OCI-M2 (cell line): ENCODE results near the gene PIP5K1C.

ENCODE experiments used
- DNase-seq: peaks from one replicate; lab custom pipeline; 2025; ENCODE audit not compliant: unreplicated experiment; lab: John Stamatoyannopoulos, UW

Gene PIP5K1C, protein sequence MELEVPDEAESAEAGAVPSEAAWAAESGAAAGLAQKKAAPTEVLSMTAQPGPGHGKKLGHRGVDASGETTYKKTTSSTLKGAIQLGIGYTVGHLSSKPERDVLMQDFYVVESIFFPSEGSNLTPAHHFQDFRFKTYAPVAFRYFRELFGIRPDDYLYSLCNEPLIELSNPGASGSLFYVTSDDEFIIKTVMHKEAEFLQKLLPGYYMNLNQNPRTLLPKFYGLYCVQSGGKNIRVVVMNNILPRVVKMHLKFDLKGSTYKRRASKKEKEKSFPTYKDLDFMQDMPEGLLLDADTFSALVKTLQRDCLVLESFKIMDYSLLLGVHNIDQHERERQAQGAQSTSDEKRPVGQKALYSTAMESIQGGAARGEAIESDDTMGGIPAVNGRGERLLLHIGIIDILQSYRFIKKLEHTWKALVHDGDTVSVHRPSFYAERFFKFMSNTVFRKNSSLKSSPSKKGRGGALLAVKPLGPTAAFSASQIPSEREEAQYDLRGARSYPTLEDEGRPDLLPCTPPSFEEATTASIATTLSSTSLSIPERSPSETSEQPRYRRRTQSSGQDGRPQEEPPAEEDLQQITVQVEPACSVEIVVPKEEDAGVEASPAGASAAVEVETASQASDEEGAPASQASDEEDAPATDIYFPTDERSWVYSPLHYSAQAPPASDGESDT

DNA sequence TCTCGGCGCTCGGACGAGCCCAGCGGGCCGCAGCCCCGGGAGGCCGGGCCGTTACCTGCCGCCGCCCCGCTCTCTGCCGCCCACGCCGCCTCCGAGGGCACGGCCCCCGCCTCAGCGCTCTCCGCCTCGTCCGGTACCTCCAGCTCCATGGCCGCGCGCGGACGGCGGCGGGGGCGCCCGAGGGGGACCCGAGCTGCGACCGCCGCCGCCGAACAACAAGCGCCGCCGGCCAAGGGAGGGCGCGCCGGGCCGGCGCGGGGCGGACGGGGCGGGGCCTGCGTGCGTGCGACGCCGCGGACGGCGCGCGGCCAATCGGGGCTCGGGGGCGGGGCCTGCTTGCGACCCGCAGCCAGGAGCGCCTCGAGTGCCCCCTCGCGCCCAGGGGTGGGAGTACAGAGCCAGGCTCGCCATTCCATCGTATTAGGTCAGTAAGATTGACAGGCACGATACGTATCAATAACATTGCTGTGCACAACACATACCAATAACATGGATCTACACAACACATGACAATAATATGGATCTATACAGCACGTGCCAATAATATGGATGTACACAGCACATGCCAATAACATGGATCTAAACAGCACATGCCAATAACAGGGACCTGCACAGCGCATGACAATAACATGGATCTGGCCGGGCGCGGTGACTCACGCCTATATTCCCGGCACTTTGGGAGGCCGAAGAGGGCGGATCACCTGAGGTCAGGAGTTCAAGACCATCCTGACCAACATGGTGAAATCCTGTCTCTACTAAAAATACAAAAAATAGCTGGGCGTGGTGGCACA lies at the start of gene PIP5K1C:
PIP5K1C (minus strand) TSS at position 227 of the 791 bp plus-strand sequence; CDS start at position 149, 78 bp downstream.
- DNase-seq: peak; percentile 28

DNA sequence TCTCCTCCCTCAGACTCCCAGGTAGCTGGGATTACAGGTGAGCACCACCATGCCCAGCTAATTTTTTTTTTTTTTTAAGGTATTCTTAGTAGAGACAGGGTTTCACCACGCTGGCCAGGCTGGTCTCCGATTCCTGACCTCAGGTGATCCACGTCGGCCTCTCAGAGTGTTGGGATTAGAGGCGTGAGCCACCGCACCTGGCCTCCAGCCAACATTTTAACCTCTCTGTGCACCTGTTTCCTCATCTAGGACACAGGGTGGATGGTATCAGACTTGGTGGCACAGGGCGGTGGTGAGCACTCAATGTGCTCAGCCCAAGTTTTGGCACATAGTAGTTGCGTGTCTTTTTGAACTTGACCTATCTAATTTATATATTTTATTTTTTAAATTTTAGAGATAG lies 48.7 kb upstream of the PIP5K1C start:
- no peak for DNase-seq

DNA sequence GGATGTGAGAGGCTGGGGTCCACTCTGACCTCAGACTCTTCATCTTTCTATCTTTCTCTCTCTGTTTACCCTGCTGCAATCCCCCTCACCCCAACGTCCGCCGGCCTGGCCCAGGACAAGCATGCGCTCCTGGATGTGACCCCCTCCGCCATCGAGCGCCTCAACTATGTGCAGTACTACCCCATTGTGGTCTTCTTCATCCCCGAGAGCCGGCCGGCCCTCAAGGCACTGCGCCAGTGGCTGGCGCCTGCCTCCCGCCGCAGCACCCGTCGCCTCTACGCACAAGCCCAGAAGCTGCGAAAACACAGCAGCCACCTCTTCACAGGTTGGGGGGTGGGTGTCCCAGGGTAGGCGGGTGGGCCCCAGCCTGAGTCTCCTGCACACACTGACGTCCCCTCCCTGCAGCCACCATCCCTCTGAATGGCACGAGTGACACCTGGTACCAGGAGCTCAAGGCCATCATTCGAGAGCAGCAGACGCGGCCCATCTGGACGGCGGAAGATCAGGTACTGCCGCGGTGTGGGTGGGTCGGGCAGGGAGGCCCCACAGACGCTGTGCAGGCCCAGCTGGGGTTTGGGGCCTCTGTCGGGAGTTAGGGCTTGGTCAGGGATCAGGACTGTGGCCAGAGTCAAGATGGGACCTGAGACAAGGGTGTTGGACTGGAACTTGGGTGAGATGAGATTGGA lies 46.2 kb upstream of the PIP5K1C start:
- DNase-seq: no peak

DNA sequence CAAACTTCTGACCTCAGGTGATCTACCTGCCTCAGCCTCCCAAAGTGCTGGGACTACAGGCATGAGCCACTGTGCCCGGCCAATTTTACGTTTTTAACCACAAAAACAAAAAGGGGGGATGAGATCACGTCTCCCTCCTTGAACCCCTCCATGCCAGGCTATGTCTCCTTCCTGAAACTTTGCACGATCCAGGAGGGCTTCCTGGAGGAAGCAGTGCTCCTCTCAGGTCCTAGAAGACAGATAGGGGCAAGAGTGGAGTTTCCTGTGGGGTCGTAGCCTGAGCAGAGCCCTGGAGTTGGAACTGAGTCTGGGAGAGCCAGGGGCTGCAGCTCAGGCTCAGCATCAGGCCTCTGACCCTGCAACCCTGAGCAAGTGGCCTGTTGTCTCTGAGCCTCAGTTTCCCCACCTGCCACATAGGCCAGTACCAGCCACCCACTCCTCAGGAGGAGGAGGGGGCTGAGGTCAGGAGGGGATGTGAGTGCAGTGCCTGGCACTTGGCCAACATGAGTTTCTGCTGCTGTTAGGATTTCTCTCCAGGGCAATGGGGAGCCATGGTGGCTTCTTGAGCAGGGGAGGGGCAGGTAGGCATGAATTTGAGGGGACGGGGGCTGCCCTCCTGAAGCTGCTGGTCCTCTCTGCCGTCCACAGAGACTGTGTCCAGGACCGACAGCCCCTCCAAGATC lies 45.2 kb upstream of the PIP5K1C start:
- DNase-seq: no peak

DNA sequence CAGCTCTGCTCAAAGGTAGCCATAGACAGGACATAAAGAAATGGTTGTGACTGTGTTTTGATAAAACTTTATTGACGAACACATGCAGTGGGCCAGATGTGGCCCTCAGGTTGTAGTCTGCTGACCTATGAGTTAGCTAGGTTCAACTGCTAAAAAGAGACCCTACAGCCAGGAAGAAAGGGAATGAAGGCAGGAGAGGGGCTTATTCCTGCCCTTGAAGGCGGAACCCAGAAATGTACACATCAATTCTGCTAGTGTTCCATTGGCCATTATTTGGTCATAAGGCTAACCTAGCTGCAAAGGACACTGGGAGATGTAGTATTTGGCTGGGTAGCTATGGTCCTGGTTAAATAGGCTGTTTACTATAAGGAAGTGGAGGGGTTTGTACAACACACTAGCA lies 43.2 kb upstream of the PIP5K1C start:
- DNase-seq: no peak

DNA sequence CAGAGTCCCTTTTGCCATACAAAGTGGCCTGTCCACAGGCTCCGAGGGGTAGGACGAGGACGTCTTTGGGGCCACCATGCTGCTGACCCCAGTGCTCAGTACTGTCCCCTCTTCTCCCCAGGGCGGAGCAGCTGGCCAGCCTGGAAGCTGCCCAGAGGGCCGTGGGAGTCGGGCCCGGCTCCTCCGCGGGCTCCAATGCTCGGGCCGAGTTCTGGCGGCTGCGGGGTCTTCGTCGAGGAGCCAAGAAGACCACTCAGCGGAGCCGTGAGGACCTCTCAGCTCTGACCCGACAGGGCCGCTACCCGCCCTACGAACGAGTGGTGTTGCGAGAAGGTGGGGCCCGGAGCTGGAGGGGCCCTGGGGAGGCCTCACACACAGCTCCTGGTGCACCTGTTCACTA lies 40.2 kb upstream of the PIP5K1C start:
- no peak for DNase-seq

DNA sequence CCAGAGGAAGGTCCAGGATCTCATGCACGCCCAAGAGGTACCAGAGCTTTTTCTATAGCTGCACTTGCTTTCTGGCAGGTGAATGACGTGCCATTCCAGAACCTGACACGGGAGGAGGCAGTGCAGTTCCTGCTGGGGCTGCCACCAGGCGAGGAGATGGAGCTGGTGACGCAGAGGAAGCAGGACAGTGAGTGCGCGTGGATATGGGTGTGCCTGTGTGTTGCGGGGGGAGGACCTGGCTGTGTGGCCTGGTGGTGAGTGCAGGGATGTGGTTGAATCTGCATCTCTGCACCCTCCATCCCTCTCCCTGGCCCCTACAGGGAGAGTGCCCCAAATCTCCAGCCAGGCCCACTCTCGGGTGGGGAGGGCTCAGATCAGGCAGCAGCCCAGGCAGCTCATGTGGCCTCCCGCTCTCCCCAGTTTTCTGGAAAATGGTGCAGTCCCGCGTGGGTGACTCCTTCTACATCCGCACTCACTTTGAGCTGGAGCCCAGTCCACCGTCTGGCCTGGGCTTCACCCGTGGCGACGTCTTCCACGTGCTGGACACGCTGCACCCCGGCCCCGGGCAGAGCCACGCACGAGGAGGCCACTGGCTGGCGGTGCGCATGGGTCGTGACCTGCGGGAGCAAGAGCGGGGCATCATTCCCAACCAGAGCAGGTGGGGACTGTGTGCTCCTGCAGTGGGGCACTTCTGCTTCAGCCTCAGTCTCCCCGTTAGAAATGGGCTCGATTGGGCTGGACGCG lies 38.4 kb upstream of the PIP5K1C start:
- no peak for DNase-seq

DNA sequence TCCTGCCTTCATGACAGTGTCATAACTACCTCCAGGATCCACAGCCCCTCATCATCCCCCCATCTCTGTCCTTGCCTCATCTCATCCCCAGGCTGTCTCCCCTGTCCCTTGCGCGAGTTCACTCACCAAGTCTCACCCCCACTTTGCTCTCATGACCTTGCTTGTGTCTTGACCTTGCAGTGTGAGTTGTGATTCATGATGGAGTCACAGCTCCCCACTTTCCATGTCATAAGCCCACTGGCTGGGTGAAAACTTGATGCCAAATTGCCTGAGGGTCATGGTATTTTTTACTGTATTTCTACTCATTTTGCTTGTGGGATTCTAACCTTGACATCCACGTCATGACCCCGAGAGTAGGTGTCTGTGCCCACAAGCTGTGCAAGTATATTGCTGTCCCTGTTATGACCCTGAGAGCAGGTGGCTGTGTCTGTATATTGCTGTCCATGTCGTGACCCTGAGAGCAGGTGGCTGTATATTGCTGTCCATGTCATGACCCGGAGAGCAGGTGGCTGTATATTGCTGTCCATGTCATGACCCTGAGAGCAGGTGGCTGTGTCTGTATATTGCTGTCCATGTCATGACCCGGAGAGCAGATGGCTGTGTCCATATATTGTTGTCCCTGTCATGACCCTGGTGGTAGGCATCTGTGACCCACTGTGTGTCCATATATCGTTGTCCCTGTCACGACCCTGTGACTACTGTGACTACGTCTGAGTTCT lies 37.4 kb upstream of the PIP5K1C start:
- no peak for DNase-seq

DNA sequence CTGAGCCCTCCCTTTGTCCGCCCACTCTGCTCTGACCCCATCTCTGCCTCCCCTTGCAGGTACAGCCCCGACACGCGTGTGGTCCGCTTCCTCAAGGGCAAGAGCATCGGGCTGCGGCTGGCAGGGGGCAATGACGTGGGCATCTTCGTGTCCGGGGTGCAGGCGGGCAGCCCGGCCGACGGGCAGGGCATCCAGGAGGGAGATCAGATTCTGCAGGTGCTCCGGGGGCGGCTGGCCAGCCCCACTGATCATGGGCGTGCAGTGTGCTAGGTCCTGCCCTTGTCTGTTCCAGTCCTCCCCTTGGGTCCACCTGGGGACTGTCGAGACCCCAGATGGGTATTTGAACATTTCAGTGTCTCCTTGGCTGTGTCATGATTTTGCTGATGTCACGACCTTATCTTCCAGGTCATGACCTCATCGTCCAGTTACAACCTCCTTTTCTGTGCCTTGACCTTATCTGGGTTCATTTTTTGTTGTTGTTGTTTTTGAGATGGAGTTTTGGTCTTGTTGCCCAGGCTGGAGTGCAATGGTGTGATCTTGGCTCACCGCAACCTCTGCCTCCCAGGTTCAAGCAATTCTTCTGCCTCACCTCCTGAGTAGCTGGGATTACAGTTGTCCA lies 35.9 kb upstream of the PIP5K1C start:
- no peak for DNase-seq

DNA sequence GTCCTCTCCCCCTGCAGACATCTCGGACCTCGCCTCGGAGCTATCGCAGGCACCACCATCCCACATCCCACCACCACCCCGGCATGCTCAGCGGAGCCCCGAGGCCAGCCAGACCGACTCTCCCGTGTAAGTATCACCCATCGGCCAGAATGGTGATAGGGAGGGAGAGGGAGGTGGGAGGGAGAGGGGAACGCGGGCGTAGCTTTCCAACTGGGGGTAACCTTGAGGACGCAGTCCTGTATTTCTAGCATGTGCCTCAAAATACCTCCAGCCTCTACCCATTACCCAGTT lies 34.0 kb upstream of the PIP5K1C start:
- DNase-seq: no peak

DNA sequence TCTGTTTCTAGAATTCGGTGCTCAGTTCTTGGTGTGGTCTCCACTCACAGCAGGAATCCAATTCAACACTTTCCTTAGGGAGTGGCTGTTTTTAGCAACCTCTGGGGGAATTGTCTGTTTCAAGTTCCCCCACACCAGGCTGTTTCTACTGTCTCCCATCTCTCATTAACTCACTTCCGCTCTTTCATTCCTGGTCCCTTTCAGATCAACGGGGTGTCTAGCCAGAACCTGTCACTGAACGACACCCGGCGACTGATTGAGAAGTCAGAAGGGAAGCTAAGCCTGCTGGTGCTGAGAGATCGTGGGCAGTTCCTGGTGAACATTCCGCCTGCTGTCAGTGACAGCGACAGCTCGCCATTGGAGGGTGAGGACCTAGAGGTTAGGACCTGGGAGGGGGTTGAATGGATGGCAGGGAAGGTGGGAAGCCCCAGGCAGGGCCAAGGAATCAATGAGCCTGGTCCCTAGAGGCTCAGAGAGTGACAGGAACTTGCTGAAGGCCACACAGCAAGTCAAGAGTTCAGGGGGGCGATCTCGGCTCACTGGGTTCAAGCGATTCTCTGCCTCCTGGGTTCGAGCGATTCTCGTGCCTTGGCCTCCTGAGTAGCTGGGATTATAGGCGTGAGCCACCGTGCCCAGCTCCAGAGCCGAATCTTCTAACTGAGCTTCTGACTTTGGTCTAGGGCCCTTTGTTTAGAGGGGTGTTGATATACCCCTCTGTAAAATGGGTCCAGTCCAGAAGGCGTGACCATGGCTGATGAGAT lies 33.5 kb upstream of the PIP5K1C start:
- no peak for DNase-seq

DNA sequence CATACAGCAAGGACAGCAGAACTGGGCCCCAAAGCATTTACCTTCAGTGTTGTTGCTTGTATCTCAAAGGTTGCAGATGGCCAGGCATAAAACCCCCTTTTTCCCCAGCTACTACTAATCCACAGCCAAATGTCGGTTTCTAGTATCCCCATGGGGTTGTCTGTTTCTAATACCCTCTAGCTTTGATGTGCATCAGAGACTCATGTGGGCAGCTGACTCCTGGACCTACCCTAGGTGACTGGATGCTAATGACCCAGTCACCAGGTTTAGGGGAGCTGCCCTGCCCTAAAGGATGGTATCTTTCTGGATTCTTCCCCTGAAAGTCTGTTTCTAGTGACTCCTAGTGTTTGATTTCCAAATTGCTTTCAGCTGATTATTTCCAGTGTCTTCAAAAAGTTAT lies 31.8 kb upstream of the PIP5K1C start:
- no peak for DNase-seq

DNA sequence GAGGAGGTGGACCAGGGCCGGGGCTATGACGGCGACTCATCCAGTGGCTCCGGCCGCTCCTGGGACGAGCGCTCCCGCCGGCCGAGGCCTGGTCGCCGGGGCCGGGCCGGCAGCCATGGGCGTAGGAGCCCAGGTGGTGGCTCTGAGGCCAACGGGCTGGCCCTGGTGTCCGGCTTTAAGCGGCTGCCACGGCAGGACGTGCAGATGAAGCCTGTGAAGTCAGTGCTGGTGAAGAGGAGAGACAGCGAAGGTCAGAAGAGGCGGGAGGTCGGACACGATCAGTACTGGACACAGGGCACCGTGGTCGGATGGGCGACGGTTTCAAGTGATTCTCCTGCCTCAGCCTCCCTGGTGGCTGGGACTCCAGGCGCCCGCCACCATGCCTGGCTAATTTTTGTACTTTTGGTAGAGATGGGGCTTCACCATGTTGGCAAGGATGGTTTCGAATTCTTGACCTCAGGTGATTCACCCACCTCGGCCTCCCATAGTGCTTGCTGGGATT lies 30.2 kb upstream of the PIP5K1C start:
- DNase-seq: no peak

DNA sequence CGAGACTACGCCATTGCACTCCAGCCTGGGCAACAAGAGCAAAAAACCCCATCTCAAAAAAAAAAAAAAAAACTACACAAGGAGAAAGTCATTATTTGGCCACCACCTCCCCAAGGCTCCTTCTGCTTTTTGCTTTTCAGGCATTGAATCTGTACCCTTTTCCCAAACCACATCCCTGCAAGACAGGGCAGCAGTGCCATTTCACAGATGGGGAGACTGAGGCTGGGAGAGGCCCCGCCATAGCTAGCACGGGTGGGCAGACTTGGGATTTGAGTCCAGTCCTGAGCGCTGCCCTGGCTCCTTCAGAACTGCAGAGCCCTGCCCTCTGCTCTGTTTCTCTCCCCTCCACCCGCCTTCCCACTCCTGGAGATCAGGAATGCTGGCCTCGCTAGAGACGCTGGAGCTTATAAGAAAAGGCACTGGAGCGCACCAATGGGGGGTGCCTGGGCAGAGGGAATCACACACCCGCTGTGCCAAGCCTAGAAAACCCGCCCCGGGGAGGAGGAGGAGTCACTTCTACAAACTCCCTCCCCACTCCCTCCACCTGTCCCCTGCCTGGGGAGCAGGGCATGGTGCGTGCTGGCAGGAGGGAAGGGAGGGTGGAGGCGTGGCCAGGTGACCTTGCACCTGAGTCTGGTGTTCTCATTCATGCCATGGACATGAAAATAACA lies 25.5 kb upstream of the PIP5K1C start:
- DNase-seq: no peak

DNA sequence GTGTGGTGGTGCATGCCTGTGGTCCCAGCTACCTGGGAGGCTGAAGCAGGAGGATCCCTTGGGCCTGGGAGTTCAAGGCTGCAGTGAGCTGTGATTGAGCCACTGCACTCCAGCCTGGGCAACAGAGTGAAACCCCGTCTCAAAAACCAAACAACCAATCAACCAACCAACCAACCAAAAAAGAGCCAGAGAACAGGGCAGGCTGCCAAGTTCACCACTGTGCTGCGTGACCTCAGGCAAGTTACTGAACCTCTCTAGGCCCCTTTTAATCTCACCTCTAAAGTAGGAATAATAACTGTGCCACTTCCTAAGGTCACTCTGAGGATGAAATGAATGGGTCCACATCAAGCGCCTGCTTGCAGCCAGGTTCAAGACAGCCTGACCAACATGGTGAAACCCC lies 24.9 kb upstream of the PIP5K1C start:
- no peak for DNase-seq

DNA sequence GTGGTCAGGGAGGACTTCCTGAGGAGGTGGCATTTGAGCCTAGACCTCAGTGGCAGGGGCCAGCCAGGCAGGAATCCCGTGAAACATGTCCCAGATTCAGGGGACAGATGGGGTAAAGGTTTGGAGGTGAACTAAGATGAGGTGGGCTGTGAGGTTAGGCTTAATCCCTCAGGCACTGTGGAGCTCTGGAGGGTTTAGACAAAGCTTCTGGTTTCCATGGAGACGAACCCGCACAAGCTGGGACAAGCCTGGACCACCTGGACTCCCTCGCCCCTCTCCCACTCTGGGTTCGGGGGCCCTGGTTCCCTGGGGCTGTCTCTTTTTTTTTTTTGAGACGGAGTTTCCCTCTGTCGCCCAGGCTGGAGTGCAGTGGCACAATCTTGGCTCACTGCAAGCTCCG lies 23.6 kb upstream of the PIP5K1C start:
- no peak for DNase-seq

DNA sequence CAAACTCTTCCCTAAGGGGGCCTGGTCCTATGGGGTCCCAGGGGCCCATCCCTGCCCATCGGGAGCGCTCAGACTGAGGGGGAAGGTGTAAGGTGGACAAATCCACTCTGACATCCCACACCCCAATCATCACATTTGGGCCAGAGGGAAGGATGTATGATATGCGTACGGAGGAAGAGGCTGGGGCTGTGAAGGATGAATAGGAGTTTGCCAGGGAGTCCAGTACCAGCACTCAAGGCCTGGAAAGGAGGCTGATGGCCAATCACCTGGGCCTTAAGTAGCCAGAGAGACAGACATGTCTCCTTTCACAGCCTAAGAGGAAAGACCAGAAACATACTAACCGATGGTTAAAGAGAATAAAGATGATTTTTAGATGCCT lies 22.8 kb upstream of the PIP5K1C start:
- DNase-seq: no peak
